SH-SY5Y (cell line): ENCODE measurements around the gene C5orf63.

Experiments
- GATA2 ChIP-seq: IDR thresholded peaks from 2 replicates; pipeline ENCODE4 v1.6.1; 2011; ENCODE audit warnings: mild to moderate bottlenecking, low read depth, low read length
- GATA3 ChIP-seq: IDR thresholded peaks from 2 replicates; pipeline ENCODE4 v1.6.1; 2011; ENCODE audit warnings: low read depth, mild to moderate bottlenecking, low read length, moderate library complexity

DNA sequence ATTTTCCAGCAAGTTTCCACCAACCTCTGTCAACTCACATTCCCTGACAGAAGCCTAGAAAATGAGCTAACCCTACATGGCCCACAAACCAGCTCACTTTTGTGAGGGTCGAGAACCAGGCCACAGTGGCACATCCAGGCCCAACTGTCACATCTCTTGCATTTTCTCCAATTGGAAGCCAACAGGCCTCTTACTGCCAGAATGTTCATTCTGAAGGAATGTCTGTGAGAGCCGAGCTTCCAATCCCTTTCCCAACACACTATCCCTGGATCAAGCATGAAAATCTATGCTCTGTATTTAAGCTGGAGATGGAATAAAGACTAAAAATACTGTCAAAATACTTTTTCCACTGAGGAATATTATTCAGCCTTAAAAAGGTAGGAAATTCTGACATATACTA lies 62.9 kb downstream of the C5orf63 start:
- TF ChIP-seq GATA2, result no peak
- no peak for TF ChIP-seq GATA3
